Posterior vena cava (tissue), 2 donors: ENCODE measurements around the gene KDM7A. TPM values are rescaled to one million over a fixed set of nuclear protein-coding genes. Genes with fewer than 3 reads are reported as not detected.

Experiments
- DNase-seq: peaks from one replicate; pipeline ENCODE4 v3.0.0-alpha.2; 2020; ENCODE audit warnings: low spot score
- intact Hi-C, 2 donors: fragments of 100-400 bp; cut with DNase I; formaldehyde crosslinking; loops; one replicate each; pipeline versions ENCODE4 v1.14.1 to v1.14.2; 2022 to 2023
- long read RNA-seq, 2 donors: library from polyadenylated mRNA; unstranded; transcript quantifications; one replicate each; pipeline ENCODE4 v2.0.0, GENCODE V29; 2020 to 2021
- total RNA-seq, 2 donors: library from RNA; stranded (reverse); fragmentation: NEBNext Ultra II Directional; extraction: Animal tissue kit (Norgen Biotek cat#: 25700); gene quantifications; one replicate each; pipeline ENCODE4 v1.2.1, GENCODE V29; 2021
- donor health status: DM: yes; HTN: yes; CAD: no.
- donor health status: DM: yes; HTN: yes; CAD: no.

KDM7A gene, protein sequence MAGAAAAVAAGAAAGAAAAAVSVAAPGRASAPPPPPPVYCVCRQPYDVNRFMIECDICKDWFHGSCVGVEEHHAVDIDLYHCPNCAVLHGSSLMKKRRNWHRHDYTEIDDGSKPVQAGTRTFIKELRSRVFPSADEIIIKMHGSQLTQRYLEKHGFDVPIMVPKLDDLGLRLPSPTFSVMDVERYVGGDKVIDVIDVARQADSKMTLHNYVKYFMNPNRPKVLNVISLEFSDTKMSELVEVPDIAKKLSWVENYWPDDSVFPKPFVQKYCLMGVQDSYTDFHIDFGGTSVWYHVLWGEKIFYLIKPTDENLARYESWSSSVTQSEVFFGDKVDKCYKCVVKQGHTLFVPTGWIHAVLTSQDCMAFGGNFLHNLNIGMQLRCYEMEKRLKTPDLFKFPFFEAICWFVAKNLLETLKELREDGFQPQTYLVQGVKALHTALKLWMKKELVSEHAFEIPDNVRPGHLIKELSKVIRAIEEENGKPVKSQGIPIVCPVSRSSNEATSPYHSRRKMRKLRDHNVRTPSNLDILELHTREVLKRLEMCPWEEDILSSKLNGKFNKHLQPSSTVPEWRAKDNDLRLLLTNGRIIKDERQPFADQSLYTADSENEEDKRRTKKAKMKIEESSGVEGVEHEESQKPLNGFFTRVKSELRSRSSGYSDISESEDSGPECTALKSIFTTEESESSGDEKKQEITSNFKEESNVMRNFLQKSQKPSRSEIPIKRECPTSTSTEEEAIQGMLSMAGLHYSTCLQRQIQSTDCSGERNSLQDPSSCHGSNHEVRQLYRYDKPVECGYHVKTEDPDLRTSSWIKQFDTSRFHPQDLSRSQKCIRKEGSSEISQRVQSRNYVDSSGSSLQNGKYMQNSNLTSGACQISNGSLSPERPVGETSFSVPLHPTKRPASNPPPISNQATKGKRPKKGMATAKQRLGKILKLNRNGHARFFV
- 10 to 100 TPM; 15.4 to 23.1 TPM for total RNA-seq
- long read RNA-seq, donor 1, full-length matches to known transcripts = 3 of 8 reads
- long read RNA-seq, donor 1, partial matches to known transcripts = 1 of 8 reads
- long read RNA-seq, donor 1, other reads (novel, unspliced or antisense) = 4 of 8 reads
- long read RNA-seq, donor 2, partial matches to known transcripts = 5 of 5 reads
- long read RNA-seq, donor 2, other reads (novel, unspliced or antisense) = 0 of 5 reads

GRCh38 chr7:140176811-140177702 lies at the start of gene KDM7A:
TSS of gene KDM7A (minus strand) at chr7:140176983. CDS start at chr7:140176937, 46 bp downstream.
- DNase-seq = peak; percentile 98
- intact Hi-C loops = loop anchor here (10.0 kb wide), 1 partner anchor 148 kb away; no protein-coding TSS in a partner anchor

DNA sequence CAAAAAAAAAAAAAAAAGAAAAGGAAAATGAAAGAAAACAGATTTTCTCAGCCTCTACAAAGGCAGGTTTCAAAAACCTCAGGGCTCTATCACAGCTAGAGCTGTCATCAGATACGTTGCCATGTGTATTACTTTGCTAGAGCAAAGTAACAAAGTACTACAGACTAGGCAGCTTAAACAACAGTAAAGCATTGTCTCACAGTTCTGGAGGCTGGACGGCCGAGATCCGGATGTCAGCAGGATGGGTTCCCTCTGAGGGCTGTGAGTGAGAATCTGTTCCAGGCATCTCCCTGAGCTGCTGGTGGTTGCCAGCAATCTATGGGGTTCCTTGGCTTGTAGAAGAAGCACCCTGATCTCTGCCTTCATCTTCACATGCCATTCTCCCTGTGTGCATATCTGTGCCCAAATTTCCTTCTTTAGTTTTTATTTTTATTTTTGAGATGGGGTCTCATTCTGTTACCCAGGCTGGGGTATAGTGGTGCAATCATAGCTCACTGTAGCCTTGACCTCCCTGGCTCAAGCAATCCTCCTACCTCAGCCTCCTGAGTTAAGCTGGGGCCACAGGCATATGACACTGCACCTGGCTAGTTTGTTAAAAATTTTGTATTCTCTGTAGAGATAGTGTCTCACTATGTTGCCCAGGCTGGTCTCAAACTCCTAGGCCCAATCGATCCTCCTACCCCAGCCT lies 48.9 kb upstream of the KDM7A start:
- intact Hi-C loops = no loop called here
- no peak for DNase-seq

DNA sequence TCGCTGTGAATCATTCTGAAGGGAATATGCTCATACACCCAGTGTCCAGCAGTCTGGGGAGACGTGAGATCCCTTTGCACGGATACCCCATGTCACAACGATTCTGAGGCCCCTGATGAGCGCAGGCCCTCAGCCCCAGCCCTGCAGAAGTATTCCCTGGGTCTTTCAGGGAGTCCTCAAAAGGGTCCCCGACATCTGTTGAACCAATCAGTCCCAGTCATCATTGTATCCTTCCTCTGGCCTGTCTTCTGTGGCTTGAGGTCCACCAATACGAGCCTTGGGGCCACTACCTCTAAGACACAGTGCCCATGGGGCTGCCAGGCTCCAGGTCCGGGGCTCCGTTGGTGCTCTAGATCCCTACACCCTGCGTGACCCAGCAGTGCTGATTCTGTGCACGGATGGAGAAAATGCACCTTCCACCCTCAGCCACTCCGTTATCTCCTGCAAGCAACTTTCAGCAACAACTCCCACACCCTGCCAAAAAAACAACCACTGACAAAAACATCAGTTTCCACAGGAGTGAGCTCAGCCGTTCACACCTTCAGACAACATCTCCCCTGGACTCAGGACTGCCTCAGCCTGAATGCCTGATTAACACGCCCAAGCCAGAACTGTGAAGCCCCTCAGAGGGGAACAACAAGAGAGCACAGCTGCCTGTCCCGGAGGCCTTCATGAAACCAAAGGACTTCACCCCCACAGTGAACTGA lies 46.9 kb upstream of the KDM7A start:
- intact Hi-C loops = no loop called here
- DNase-seq = no peak

- intact Hi-C loops = no loop called here
- no peak for DNase-seq
Measured at GRCh38 chr7:140222814-140223213, 46.0 kb upstream of the KDM7A start.

DNA sequence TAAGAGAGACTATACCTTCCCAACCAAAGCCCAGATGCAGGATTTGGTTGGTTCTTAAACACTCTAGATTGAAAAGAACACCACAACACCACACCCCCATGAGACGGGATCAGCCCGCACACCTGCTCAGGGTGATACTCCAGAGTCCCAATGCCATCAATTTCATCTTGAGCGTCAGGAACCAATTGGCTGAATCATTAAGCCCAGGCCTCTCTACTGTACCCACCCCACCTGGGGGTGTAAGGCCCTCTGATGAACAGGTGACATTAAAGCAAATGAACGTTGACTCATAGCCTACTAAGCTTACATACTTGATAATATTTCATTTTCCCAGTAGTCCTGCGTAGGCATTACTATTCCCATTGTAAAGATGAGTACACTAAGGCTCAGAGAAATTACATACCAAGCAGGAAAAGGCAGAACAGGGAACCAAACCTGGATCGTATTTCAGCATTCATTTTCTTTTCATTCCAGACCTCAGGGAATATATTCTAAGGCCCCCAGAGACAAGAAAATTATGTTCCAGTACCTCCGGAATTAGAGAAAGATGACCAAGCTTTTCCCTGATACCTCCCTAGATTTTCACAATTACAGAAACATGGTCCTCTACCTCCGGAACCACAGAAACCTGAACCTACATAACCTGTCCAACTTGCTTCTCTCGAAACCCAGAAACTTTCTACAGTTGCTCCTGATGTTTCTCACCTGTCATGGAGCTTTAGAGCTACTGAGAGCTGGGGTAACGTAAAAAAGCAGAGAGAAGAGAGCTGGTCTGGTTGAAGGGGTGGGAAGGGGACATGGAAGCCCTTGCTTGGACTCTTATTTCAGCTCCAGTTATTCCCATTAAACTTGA lies 43.1 kb upstream of the KDM7A start:
- intact Hi-C loops = no loop called here
- DNase-seq = no peak

- no peak for DNase-seq
- intact Hi-C loops = no loop called here
Measured at GRCh38 chr7:140218656-140219055, 41.9 kb upstream of the KDM7A start.

DNA sequence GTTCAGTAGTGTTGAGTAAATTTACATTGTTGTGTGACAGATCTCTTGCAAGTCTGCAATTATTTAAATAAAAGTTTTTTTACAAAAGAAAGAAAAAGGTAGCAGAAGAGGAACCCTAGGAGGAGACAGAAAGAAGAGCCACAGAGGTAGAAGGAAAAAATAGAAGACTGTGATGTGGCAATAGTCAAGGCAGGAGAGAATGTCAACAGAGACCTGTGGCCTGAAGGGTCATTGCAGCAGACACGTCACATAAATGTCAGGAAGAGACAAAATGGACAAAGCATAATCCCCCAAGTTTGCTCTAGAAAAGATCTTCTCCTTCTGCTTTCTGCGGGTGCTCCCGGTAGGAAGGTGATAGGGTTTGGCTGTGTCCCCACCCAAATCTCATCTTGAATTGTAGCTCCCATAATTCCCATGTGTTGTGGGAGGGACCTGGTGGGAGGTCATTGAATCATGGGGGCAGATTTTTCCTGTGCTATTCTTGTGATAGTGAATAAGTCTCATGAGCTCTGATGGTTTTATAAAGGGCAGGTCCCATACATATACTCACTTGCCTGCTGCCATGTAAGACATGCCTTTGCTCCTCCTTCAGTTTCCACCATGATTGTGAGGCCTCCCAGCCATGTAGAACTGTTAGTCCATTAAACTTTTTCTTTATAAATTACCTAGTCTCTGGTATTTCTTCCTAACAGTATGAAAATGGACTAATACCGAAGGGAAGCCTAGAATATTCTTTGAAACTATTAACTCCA lies 41.1 kb upstream of the KDM7A start:
- intact Hi-C loops = no loop called here
- DNase-seq = no peak

GRCh38 chr7:140215281-140215680 lies 38.5 kb upstream of the KDM7A start:
- intact Hi-C loops = no loop called here
- DNase-seq = no peak

- intact Hi-C loops = no loop called here
- no peak for DNase-seq
Measured at GRCh38 chr7:140214075-140214684, 37.4 kb upstream of the KDM7A start.

DNA sequence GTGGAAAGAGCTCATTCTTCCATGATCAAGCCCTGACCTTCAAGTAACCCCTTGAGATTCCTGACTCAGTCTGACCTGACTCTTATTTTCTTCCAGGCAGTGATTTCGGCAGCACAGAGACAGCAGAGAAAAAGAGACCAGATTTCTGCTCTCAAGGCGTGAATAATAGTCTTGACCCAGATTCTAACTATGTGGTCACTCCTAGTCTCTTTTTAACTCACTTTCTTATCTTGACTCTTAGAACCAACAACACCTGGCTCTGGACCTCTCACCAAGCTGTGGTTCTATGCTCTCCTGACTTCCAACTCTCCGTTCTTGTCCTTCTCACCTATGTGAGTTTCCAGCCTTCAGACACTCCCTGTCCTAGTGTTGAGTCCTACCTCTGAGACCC lies 36.9 kb upstream of the KDM7A start:
- intact Hi-C loops = no loop called here
- no peak for DNase-seq

DNA sequence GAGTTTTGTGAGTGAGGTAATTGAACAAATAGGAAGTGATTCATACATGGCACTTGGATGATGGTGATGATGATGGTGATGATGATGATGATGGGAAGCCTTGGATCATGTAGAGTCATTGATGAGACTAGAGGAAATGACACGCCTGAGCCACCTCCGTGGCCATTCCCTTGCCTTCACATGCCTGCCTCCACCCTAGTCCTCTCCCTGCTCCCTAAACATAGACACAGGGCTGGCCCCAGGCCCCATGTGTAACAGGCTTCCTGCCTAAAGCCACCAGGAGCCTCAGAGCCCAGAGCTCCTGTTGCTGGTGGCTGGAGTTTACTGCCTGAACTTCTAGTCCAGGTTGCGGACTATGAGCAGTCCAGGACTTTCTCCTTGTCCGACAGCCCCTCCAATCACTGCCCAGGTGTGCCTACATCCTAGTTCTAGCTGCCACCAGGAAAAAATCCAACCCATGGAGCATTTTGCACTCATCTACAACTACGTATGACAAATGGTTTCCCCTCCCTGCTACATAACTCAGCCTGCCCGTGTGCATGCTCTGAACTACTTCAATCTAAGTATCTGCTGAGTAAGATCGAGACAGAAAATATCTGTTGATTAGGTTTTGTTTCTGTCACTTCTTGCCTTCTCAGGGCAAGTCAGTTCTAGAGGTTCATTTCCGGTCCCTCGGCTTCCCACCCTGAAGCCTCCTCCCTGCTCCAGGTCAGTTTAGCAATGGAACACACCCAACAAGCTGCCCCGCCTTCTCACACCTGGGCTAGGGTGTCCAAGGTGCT lies 35.5 kb upstream of the KDM7A start:
- DNase-seq = no peak
- intact Hi-C loops = no loop called here

- intact Hi-C loops = no loop called here
- DNase-seq = no peak
Measured at GRCh38 chr7:140211698-140212097, 34.9 kb upstream of the KDM7A start.

DNA sequence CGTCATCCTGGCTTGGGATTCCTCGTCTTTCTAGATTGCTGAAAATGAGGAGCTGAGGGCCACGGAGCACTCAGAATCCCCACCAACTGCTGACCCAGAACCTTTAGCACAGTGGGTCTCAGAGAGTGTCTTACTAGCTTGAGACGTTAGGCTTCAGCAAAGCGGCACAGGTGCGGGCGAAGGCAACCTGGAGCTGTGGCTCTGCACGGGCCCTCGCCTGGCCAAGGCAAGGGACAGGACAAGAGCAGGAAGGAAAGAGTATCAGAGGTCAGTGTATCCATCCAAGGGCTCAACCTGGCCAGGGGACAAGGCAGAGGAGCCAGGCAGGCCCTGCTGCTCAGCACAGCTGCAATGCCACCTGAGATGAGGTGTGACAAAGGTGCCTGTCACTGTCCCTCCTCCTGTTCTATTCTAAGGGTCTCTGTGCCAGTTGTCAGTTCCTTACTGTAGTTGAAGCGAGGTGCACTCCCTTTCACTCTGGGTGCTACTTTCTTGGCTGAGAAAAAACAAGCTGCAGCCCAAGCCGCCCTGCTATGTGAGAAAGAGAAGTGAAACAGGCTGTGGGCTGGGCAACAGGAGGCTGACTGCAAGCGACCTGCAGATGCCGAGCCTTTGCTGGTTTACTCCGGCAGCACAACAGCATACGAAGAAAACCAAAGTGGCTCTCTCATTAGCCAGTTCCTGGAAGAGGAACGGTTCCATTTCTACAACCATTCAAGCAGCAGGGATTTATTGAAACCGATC lies 33.3 kb upstream of the KDM7A start:
- intact Hi-C loops = no loop called here
- no peak for DNase-seq

DNA sequence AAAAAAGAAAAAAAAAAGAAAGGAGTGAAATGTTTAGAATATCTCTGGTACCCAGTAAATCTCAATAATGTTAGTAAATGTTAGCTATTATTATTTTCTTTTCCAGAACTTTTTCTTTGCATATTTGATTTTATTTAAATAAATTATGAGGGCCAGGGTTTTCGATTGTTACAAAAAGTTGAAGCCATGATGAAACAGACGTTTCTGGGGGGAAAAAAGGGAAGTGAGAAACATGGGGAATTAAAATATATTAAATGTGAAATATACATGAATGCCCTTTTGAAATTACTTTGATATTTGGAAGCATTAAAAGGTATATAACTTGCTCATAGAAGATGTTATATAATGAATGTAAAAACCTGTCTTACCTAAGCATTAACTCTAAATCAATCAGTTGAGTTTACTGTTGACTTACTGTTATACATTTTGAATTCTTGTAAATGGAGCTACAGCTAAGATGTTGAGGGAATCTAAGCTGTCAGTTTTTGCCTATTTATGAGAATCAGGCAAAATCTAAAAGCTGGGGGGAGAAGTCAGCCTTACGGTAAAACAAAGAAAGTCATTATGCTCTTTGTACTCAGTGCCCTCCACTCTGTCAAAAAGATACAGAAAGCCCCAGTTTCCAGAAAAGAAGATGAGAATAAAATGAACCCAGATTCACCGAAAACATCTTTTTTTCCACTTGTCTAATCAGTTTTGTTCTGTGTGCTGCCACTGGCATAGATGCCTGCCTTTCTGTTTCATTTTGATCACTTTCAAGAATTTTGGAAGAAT lies 30.0 kb upstream of the KDM7A start:
- intact Hi-C loops = no loop called here
- DNase-seq = no peak
